CD4-positive, CD25-positive, alpha-beta regulatory T cell (primary cell): ENCODE data around the gene LIM2. TPM values are rescaled to one million over a fixed set of nuclear protein-coding genes. Genes with fewer than 3 reads are reported as not detected.
"Not testable (repeated sequence)": the region's sequence is repeated elsewhere in the genome, so short reads cannot be mapped to it uniquely, and the experiment has no call there.

ENCODE experiments used
- ATAC-seq, 2 donors: fragments of 150-1000 bp; cut with Tn5 transposase; one replicate each; pipeline ENCODE4 v1.10.0; 2021; ENCODE audit warnings: low read depth in 2 of 2, moderate number of reproducible peaks in 2 of 2, moderate library complexity in 1 of 2
- DNase-seq, 3 donors: peaks; one replicate each; pipeline versions ENCODE4 v3.0.0 to v3.0.0-alpha.2; 2012 to 2022; ENCODE audit warnings: mixed read lengths in 1 of 3
- H3K27ac ChIP-seq: one replicate; pipeline ENCODE4 v1.7.0; 2013; ENCODE audit warnings: mild to moderate bottlenecking, low read length; ENCODE audit not compliant: insufficient read depth, poor library complexity, severe bottlenecking
- H3K27me3 ChIP-seq: one replicate; pipeline ENCODE4 v1.7.0; 2013; ENCODE audit warnings: low read length; ENCODE audit not compliant: control insufficient read depth, insufficient read depth
- H3K36me3 ChIP-seq: one replicate; pipeline ENCODE4 v1.7.0; 2013; ENCODE audit warnings: mild to moderate bottlenecking, low read length, moderate library complexity; ENCODE audit not compliant: control insufficient read depth, insufficient read depth
- H3K4me1 ChIP-seq: 2 replicates; pipeline ENCODE4 v1.7.0; 2013; ENCODE audit warnings: mild to moderate bottlenecking, low read length; ENCODE audit not compliant: insufficient read depth, control insufficient read depth, poor library complexity, severe bottlenecking
- H3K4me3 ChIP-seq: one replicate; pipeline ENCODE4 v1.7.0; 2013; ENCODE audit warnings: low read depth, mild to moderate bottlenecking, low read length, moderate library complexity
- H3K9me3 ChIP-seq, 2 experiments: 1 replicate in 1 of 2; 2 replicates in 1 of 2; pipeline ENCODE4 v1.7.0; 2013; ENCODE audit warnings: low read length in 2 of 2, mild to moderate bottlenecking in 1 of 2, moderate library complexity in 1 of 2; ENCODE audit not compliant: control insufficient read depth in 2 of 2
- H3K27ac Mint-ChIP-seq, 3 donors: one replicate each; pipeline ENCODE4 v1.8.0; 2020 to 2022; ENCODE audit warnings: mild to moderate bottlenecking in 3 of 3, mixed read lengths in 3 of 3, moderate library complexity in 2 of 3
- H3K27me3 Mint-ChIP-seq: one replicate; pipeline ENCODE4 v1.8.0; 2022; ENCODE audit warnings: mild to moderate bottlenecking, mixed read lengths
- H3K36me3 Mint-ChIP-seq: one replicate; pipeline ENCODE4 v1.8.0; 2020; ENCODE audit warnings: mixed read lengths
- H3K4me1 Mint-ChIP-seq, 4 donors: one replicate each; pipeline ENCODE4 v1.8.0; 2020 to 2022; ENCODE audit warnings: mixed read lengths in 4 of 4, mild to moderate bottlenecking in 1 of 4
- H3K4me3 Mint-ChIP-seq, 4 donors: one replicate each; pipeline ENCODE4 v1.8.0; 2020 to 2022; ENCODE audit warnings: mild to moderate bottlenecking in 4 of 4, mixed read lengths in 4 of 4, moderate library complexity in 3 of 4
- H3K9me3 Mint-ChIP-seq, 7 donors: one replicate each; pipeline ENCODE4 v1.8.0; 2020 to 2022; ENCODE audit warnings: mixed read lengths in 7 of 7, mild to moderate bottlenecking in 3 of 7, moderate library complexity in 2 of 7
- polyA plus RNA-seq, 4 donors: library from polyadenylated mRNA; unstranded; fragments of 300-500 nt; fragmentation: Illumina TruSeq; gene quantifications; one replicate each; pipeline ENCODE4 v1.2.3, GENCODE V29; 2021
- total RNA-seq: library from RNA; stranded (reverse); gene quantifications from one replicate; pipeline ENCODE4 v1.2.3, GENCODE V29; 2022

The LIM2 gene
- total and polyA plus RNA-seq, 5 donors from 2014 or later, result not detected

GRCh38 chr19:51421229-51422052 lies 33.7 kb upstream of the LIM2 start:
- no peaks in the 10 kb centered on the region for H3K9me3 Mint-ChIP-seq
- H3K4me3 ChIP-seq, result no peak overlapping the region
- peaks cover 0 to 6% (median 0%) of the 10 kb centered on the region in 4 donors for H3K4me1 Mint-ChIP-seq
- ATAC-seq, result no peak
- H3K27me3 Mint-ChIP-seq, result peaks cover 17% of the 10 kb centered on the region
- no peaks in the 10 kb centered on the region for H3K36me3 Mint-ChIP-seq
- H3K27ac ChIP-seq, result no peak overlapping the region
- no peaks in the 10 kb centered on the region for H3K9me3 ChIP-seq
- no peaks in the 10 kb centered on the region for H3K27me3 ChIP-seq
- peaks cover 3% of the 10 kb centered on the region for H3K4me1 ChIP-seq
- no peak overlapping the region for H3K4me3 Mint-ChIP-seq
- H3K27ac Mint-ChIP-seq, result no peak overlapping the region
- DNase-seq, result no peak
- H3K36me3 ChIP-seq, result no peaks in the 10 kb centered on the region

DNA sequence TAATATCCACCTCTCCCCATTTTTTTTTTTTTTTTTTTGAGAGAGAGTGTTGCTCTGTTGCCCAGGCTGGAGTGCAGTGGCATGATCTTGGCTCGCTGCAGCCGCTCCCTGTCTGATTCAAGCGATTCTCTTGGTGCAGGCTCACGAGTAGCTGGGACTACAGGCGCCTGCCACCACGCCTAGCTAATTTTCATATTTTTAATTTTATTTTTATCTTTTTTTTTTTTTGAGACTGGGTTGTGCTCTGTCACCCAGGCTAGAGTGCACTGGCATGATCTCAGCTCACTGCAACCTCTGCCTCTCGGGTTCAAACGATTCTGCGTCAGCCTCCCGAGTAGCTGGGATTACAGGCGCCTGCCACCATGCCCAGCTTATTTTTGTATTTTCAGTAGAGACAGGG lies 32.7 kb upstream of the LIM2 start:
- H3K36me3 Mint-ChIP-seq, H3K27me3 ChIP-seq, H3K4me1 Mint-ChIP-seq, H3K36me3 ChIP-seq, DNase-seq, H3K27ac Mint-ChIP-seq, H3K4me3 Mint-ChIP-seq, H3K9me3 Mint-ChIP-seq, H3K4me1 ChIP-seq, H3K4me3 ChIP-seq, ATAC-seq, H3K9me3 ChIP-seq, H3K27ac ChIP-seq: not testable (repeated sequence)
- peaks cover 17% of the 10 kb centered on the region for H3K27me3 Mint-ChIP-seq

GRCh38 chr19:51418707-51419106 lies 30.9 kb upstream of the LIM2 start:
- H3K9me3 ChIP-seq, result no peaks in the 10 kb centered on the region
- no peak overlapping the region for H3K27ac Mint-ChIP-seq
- DNase-seq, result no peak
- H3K36me3 ChIP-seq, result no peaks in the 10 kb centered on the region
- peaks cover 17% of the 10 kb centered on the region for H3K27me3 Mint-ChIP-seq
- no peak overlapping the region for H3K27ac ChIP-seq
- peaks cover 0 to 6% (median 0%) of the 10 kb centered on the region in 4 donors for H3K4me1 Mint-ChIP-seq
- no peak overlapping the region for H3K4me3 Mint-ChIP-seq
- H3K4me1 ChIP-seq, result peaks cover 3% of the 10 kb centered on the region
- ATAC-seq, result no peak
- H3K36me3 Mint-ChIP-seq, result no peaks in the 10 kb centered on the region
- H3K4me3 ChIP-seq, result no peak overlapping the region
- H3K27me3 ChIP-seq, result no peaks in the 10 kb centered on the region
- no peaks in the 10 kb centered on the region for H3K9me3 Mint-ChIP-seq

- H3K4me3 Mint-ChIP-seq, result no peak overlapping the region
- peaks cover 0 to 6% (median 0%) of the 10 kb centered on the region in 4 donors for H3K4me1 Mint-ChIP-seq
- Histone ChIP-seq H3K36me3 (no peaks in the 10 kb centered on the region), H3K9me3 (no peaks in the 10 kb centered on the region), H3K27ac (no peak overlapping the region), H3K27me3 (no peaks in the 10 kb centered on the region), H3K4me1 (peaks cover 3% of the 10 kb centered on the region), H3K4me3 (no peak overlapping the region)
- DNase-seq (no peak), ATAC-seq (peak in 1 of 2 donors; percentile 9)
- H3K9me3 Mint-ChIP-seq, result no peaks in the 10 kb centered on the region
- peaks cover 20% of the 10 kb centered on the region for H3K27me3 Mint-ChIP-seq
- peak overlapping the region in 1 of 3 donors; percentile 14 for H3K27ac Mint-ChIP-seq
- no peaks in the 10 kb centered on the region for H3K36me3 Mint-ChIP-seq
Observed at GRCh38 chr19:51417810-51418157, 30.0 kb upstream of the LIM2 start.

GRCh38 chr19:51417107-51417809 lies 29.5 kb upstream of the LIM2 start, which contains the start of gene SIGLEC10:
SIGLEC10 (minus strand) TSS chr19:51417642; CDS start chr19:51417581, 61 bp downstream.
- Mint-ChIP-seq H3K4me1 (peaks cover 0 to 6% (median 0%) of the 10 kb centered on the region in 4 donors), H3K36me3 (no peaks in the 10 kb centered on the region), H3K27me3 (peaks cover 20% of the 10 kb centered on the region), H3K27ac (peak within 1 kb of the TSS in 2 of 3 donors; percentile 14 to 71), H3K9me3 (no peaks in the 10 kb centered on the region), H3K4me3 (no peak within 1 kb of the TSS)
- Histone ChIP-seq H3K27ac (no peak within 1 kb of the TSS), H3K9me3 (no peaks in the 10 kb centered on the region), H3K36me3 (no peaks in the 10 kb centered on the region), H3K4me1 (peaks cover 3% of the 10 kb centered on the region), H3K27me3 (no peaks in the 10 kb centered on the region), H3K4me3 (no peak within 1 kb of the TSS)
- ATAC-seq (peak; percentile 53 to 54), DNase-seq (no peak)

DNA sequence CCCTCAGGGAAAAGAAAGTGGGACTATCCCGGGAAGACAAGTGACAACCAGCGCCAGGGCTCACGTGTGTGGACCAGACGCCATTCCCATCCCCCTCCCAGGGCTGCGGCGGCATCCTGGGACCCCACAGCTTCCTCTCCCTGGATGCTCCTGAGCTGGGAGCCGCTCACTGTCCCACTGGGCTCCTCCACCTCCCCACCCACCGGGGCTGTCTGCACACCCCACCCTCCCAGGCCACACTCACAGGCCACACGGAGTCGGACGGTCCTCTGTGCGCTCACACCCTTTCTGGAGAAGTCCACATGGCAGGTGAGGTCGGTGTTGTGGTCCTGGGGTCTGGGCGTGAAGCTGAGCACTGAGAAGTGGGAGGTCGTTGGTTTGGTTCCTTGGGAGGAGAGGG lies 28.6 kb upstream of the LIM2 start:
- not testable (repeated sequence) for H3K9me3 ChIP-seq, H3K27me3 ChIP-seq, H3K4me1 ChIP-seq, H3K9me3 Mint-ChIP-seq, H3K4me3 ChIP-seq, ATAC-seq, H3K36me3 ChIP-seq, H3K4me3 Mint-ChIP-seq, H3K27ac Mint-ChIP-seq, DNase-seq, H3K27ac ChIP-seq, H3K36me3 Mint-ChIP-seq, H3K4me1 Mint-ChIP-seq
- peaks cover 18% of the 10 kb centered on the region for H3K27me3 Mint-ChIP-seq

DNA sequence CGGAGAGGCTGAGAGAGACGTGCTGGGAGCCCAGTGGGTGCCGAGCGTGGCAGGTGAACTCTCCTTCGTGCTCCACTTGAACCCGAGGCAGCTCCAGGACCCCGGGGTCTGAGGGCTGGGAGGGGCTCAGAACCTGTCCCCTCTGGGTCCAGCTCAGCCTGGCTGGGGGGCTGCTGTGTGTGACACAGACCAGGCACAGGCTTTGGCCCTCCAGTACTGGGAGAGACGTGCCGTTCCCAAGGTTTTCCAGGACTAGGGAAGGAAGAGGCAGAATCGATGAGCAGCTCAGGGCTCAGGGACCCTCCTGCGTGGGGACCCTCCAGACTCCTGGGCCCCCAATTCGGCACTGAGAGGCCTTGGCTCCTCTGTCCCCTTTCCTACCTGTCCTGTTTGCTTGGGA lies 27.4 kb upstream of the LIM2 start:
- H3K4me1 Mint-ChIP-seq, result peaks cover 0 to 3% (median 0%) of the 10 kb centered on the region in 4 donors
- no peak for ATAC-seq
- no peaks in the 10 kb centered on the region for H3K9me3 ChIP-seq
- DNase-seq, result no peak
- no peak overlapping the region for H3K27ac Mint-ChIP-seq
- no peak overlapping the region for H3K27ac ChIP-seq
- no peaks in the 10 kb centered on the region for H3K27me3 ChIP-seq
- H3K36me3 ChIP-seq, result no peaks in the 10 kb centered on the region
- no peak overlapping the region for H3K4me3 ChIP-seq
- H3K36me3 Mint-ChIP-seq, result no peaks in the 10 kb centered on the region
- peaks cover 12% of the 10 kb centered on the region for H3K27me3 Mint-ChIP-seq
- H3K4me1 ChIP-seq, result no peaks in the 10 kb centered on the region
- H3K9me3 Mint-ChIP-seq, result no peaks in the 10 kb centered on the region
- H3K4me3 Mint-ChIP-seq, result no peak overlapping the region
